Upper lobe of left lung (tissue), 6 donors: Measurements from ENCODE around the gene MPRIP. TPM values are rescaled to one million over a fixed set of nuclear protein-coding genes. Genes with fewer than 3 reads are reported as not detected.
A peak's percentile ranks its signal among the peaks of the same experiment; 100 is the strongest.

Experiments
- ATAC-seq, 2 donors: fragments of 200-7000 bp; cut with Tn5 transposase; one replicate each; pipeline ENCODE4 v1.9.1; 2022; ENCODE audit warnings: mild to moderate bottlenecking in 2 of 2, moderate library complexity in 2 of 2; ENCODE audit not compliant: low FRiP score in 2 of 2
- DNase-seq, 2 donors: peaks; one replicate each; pipeline ENCODE4 v3.0.0-alpha.2; 2019 to 2020
- H3K27ac ChIP-seq, 4 donors: fragments of 200-600 bp; sonication (generic); one replicate each; pipeline ENCODE4 v1.5.1; 2016 to 2019
- H3K27me3 ChIP-seq, 4 donors: fragments of 200-600 bp; sonication (generic); one replicate each; pipeline ENCODE4 v1.5.1; 2017 to 2019
- H3K36me3 ChIP-seq, 4 donors: fragments of 200-600 bp; sonication (generic); one replicate each; pipeline ENCODE4 v1.5.1; 2016 to 2019
- H3K4me1 ChIP-seq, 4 donors: fragments of 200-600 bp; sonication (generic); one replicate each; pipeline ENCODE4 v1.5.1; 2018 to 2019
- H3K4me3 ChIP-seq, 4 donors: fragments of 200-600 bp; sonication (generic); one replicate each; pipeline ENCODE4 v1.5.1; 2017 to 2019; ENCODE audit warnings: mild to moderate bottlenecking in 2 of 4, moderate library complexity in 1 of 4
- H3K9me3 ChIP-seq, 4 donors: fragments of 200-600 bp; sonication (generic); one replicate each; pipeline ENCODE4 v1.5.1; 2018 to 2019
- EP300 ChIP-seq, 4 donors: sonication (generic); formaldehyde crosslinking; IDR thresholded peaks; one replicate each; pipeline ENCODE4 v1.5.1; 2017; ENCODE audit warnings: antibody characterized with exemption in 4 of 4, control low read depth in 2 of 4
- POLR2A ChIP-seq, 4 donors: fragments of 450-650 bp; IDR thresholded peaks; one replicate each; pipeline ENCODE4 v1.5.1; 2016 to 2017; ENCODE audit warnings: antibody characterized with exemption in 4 of 4, mild to moderate bottlenecking in 2 of 4
- POLR2AphosphoS5 ChIP-seq, 2 donors: sonication (generic); formaldehyde crosslinking; IDR thresholded peaks; one replicate each; pipeline ENCODE4 v1.5.1; 2017; ENCODE audit warnings: antibody characterized with exemption in 2 of 2
- WGBS, 2 donors: methylation state at CpG; one replicate each; pipeline ENCODE4 v1.1.5; 2017 to 2018; 5-methylcytosine and 5-hydroxymethylcytosine counted together
- total RNA-seq, 6 donors: library from RNA; depleted of rRNA in 4 of 6; stranded (reverse); fragments of >200 nt in 4 of 6; gene quantifications; one replicate each; pipeline versions ENCODE4 v1.1.0 to v1.2.1, GENCODE V29; 2016 to 2021
- TF ChIP-seq, protein P1 (sequence below), 6 experiments: fragments of 450-650 bp in 4 of 6; fragments of 200-600 bp in 2 of 6; sonication (generic) in 2 of 6; IDR thresholded peaks; one replicate each; pipeline ENCODE4 v1.5.1; 2016 to 2019; ENCODE audit warnings: antibody characterized with exemption in 6 of 6
- donor health status: DM: no; HTN: no; CAD: no; lungs with moderate emphysema.
- donor health status: DM: no; HTN: yes; CAD: no; lungs with severe emphysema.

Gene MPRIP
- total RNA-seq, 6 donors from 2014 or later = 201 to 380 (median 285) TPM

DNA sequence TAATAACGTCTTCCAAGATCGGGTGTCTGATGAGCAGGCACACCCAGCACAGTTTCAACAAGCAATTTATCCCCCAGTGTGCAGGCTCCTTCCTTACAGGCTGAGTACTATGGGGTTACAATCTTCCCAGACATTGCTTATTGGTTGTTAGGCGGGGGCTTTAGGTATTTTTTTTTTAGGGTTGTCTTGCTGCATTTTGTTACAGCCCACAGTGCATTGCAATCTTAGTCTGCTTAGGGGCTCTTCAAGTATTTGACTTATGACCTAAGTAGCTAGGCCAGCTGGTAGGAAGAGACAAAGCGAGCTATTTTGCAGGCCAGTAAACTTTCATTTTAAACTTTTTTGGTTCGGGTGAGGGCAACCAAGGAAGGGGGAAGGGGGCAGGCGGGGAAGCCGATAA is 158.1 kb downstream of the MPRIP start:
- H3K36me3 ChIP-seq = peaks cover 0 to 5% (median 2%) of the 10 kb centered on the region in 4 donors
- H3K4me3 ChIP-seq = no peak overlapping the region
- ATAC-seq = no peak
- H3K9me3 ChIP-seq = no peaks in the 10 kb centered on the region
- TF ChIP-seq POLR2A (IDR thresholded peaks at IDR 0.05) (no peak), EP300 (IDR thresholded peaks at IDR 0.05) (no peak), POLR2AphosphoS5 (IDR thresholded peaks at IDR 0.05) (no peak)
- TF ChIP-seq, protein P1, sequence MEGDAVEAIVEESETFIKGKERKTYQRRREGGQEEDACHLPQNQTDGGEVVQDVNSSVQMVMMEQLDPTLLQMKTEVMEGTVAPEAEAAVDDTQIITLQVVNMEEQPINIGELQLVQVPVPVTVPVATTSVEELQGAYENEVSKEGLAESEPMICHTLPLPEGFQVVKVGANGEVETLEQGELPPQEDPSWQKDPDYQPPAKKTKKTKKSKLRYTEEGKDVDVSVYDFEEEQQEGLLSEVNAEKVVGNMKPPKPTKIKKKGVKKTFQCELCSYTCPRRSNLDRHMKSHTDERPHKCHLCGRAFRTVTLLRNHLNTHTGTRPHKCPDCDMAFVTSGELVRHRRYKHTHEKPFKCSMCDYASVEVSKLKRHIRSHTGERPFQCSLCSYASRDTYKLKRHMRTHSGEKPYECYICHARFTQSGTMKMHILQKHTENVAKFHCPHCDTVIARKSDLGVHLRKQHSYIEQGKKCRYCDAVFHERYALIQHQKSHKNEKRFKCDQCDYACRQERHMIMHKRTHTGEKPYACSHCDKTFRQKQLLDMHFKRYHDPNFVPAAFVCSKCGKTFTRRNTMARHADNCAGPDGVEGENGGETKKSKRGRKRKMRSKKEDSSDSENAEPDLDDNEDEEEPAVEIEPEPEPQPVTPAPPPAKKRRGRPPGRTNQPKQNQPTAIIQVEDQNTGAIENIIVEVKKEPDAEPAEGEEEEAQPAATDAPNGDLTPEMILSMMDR (IDR thresholded peaks at IDR 0.05) = no peak
- peak overlapping the region in 2 of 4 donors; percentile 23 to 24 for H3K27ac ChIP-seq
- no peak for DNase-seq
- 75 to 78% methylated on average over 7 of the region's 7 CpGs for WGBS, 2 donors
- H3K27me3 ChIP-seq = no peaks in the 10 kb centered on the region
- H3K4me1 ChIP-seq = peaks cover 15 to 22% (median 17%) of the 10 kb centered on the region in 4 donors

DNA sequence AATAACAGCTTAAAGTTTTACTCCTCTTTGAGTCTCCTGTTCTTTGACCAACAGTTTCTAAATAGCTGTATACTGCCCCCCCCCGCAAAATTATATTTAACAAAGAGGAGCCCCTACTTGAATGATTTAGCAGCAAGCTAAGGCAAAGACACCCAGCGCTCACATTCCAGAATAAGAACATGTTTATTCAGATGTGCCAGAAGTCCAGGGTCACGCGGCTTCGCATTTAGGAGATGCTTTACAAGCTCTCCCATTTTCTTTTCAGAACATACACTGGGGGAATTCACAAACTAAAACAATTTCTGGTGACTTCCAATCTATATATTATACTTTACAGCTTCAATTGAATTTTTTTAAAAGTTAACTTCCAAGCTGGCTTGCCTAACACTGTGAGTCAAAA is 158.6 kb downstream of the MPRIP start:
- ATAC-seq (no peak), DNase-seq (no peak)
- TF ChIP-seq, protein P1 (IDR thresholded peaks at IDR 0.05) = no peak
- TF ChIP-seq POLR2A (IDR thresholded peaks at IDR 0.05) (no peak), EP300 (IDR thresholded peaks at IDR 0.05) (no peak), POLR2AphosphoS5 (IDR thresholded peaks at IDR 0.05) (no peak)
- 68 to 76% methylated on average over 5 of the region's 5 CpGs for WGBS, 2 donors
- no peaks in the 10 kb centered on the region for H3K27me3 ChIP-seq
- peak overlapping the region in 3 of 4 donors; percentile 15 to 24 (median 23) for H3K27ac ChIP-seq
- H3K4me3 ChIP-seq = no peak overlapping the region
- H3K9me3 ChIP-seq = no peaks in the 10 kb centered on the region
- peaks cover 0 to 5% (median 2%) of the 10 kb centered on the region in 4 donors for H3K36me3 ChIP-seq
- peaks cover 20 to 27% (median 22%) of the 10 kb centered on the region in 4 donors for H3K4me1 ChIP-seq

- Histone ChIP-seq H3K9me3 (no peaks in the 10 kb centered on the region), H3K4me3 (no peak overlapping the region), H3K27me3 (no peaks in the 10 kb centered on the region), H3K4me1 (peaks cover 25 to 32% (median 26%) of the 10 kb centered on the region in 4 donors), H3K36me3 (peaks cover 0 to 5% (median 2%) of the 10 kb centered on the region in 4 donors), H3K27ac (peak overlapping the region in 2 of 4 donors; percentile 9 to 15)
- TF ChIP-seq EP300 (IDR thresholded peaks at IDR 0.05) (no peak), POLR2AphosphoS5 (IDR thresholded peaks at IDR 0.05) (no peak), POLR2A (IDR thresholded peaks at IDR 0.05) (no peak)
- TF ChIP-seq, protein P1 (IDR thresholded peaks at IDR 0.05) = no peak
- 85 to 87% methylated on average over 10 of the region's 10 CpGs for WGBS, 2 donors
- DNase-seq = no peak
- ATAC-seq = no peak
Observed at GRCh38 chr17:17201271-17201670, 159.0 kb downstream of the MPRIP start.

DNA sequence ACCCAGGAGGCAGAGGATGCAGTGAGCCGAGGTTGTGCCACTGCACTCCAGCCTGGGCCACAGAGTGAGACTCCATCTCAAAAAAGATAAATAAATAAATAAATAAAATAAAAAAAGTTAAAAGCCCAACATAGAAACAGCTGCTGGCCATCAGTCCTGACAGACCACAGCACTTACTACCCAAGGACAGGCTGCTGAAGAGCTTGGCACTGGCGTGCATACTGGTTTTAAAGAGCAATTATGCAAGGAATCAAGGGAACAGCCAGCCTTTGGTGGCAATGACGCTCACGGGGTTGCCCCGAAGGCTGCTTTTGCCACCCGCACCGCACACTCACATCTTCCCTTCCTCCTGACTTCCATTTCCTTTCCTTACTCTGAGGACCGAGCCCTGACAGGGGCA is 159.7 kb downstream of the MPRIP start:
- peaks cover 0 to 5% (median 2%) of the 10 kb centered on the region in 4 donors for H3K36me3 ChIP-seq
- H3K27ac ChIP-seq = no peak overlapping the region
- ATAC-seq = no peak
- H3K27me3 ChIP-seq = no peaks in the 10 kb centered on the region
- H3K9me3 ChIP-seq = no peaks in the 10 kb centered on the region
- WGBS, 2 donors = 77 to 86% methylated on average over 8 of the region's 8 CpGs
- no peak for TF ChIP-seq EP300 (IDR thresholded peaks at IDR 0.05)
- no peak for DNase-seq
- peaks cover 30 to 38% (median 32%) of the 10 kb centered on the region in 4 donors for H3K4me1 ChIP-seq
- no peak overlapping the region for H3K4me3 ChIP-seq

DNA sequence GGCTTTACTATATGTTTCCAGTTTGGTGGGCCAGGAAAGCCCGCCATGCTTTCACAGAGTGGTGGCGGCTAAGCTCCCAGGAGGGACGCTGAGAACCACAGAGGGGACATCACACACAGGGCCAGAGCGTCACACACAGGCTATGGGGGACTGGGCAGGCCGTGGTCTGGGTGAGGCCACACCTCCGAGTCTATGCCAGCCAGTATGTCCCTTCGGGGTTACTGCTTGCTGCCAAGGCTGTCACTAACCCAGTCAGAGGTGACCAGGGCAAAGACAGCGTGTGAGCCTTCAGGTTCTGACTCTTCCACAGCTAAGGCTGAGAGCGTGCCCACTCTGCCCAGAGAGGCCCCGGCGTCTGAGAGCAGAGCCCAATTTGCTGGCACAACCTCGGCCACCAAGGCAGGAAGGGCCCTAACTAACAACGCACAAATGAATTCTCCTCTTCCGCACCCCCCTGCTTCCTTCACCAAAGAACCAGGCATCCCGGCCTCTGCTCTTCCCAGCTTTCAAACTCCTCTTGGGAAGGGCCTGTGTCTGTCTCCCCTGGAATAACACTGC is 161.0 kb downstream of the MPRIP start:
- WGBS, 2 donors = 89 to 91% methylated on average over 8 to 15 of the region's 15 CpGs
- peaks cover 30 to 38% (median 32%) of the 10 kb centered on the region in 4 donors for H3K4me1 ChIP-seq
- TF ChIP-seq POLR2A (IDR thresholded peaks at IDR 0.05) (no peak), EP300 (IDR thresholded peaks at IDR 0.05) (no peak), POLR2AphosphoS5 (IDR thresholded peaks at IDR 0.05) (no peak)
- TF ChIP-seq, protein P1 (IDR thresholded peaks at IDR 0.05) = no peak
- no peaks in the 10 kb centered on the region for H3K9me3 ChIP-seq
- peaks cover 0 to 5% (median 2%) of the 10 kb centered on the region in 4 donors for H3K36me3 ChIP-seq
- H3K4me3 ChIP-seq = no peak overlapping the region
- no peak for ATAC-seq
- no peaks in the 10 kb centered on the region for H3K27me3 ChIP-seq
- DNase-seq = no peak
- no peak overlapping the region for H3K27ac ChIP-seq
